Measurements from ENCODE around the gene FRMD4A.

GRCh38 chr10:13983035-13983434 is 347.7 kb downstream of the FRMD4A start:
- no peak for TF ChIP-seq POLR2A (IDR thresholded peaks at IDR 0.05)
- TF ChIP-seq, protein P1, sequence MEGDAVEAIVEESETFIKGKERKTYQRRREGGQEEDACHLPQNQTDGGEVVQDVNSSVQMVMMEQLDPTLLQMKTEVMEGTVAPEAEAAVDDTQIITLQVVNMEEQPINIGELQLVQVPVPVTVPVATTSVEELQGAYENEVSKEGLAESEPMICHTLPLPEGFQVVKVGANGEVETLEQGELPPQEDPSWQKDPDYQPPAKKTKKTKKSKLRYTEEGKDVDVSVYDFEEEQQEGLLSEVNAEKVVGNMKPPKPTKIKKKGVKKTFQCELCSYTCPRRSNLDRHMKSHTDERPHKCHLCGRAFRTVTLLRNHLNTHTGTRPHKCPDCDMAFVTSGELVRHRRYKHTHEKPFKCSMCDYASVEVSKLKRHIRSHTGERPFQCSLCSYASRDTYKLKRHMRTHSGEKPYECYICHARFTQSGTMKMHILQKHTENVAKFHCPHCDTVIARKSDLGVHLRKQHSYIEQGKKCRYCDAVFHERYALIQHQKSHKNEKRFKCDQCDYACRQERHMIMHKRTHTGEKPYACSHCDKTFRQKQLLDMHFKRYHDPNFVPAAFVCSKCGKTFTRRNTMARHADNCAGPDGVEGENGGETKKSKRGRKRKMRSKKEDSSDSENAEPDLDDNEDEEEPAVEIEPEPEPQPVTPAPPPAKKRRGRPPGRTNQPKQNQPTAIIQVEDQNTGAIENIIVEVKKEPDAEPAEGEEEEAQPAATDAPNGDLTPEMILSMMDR (IDR thresholded peaks at IDR 0.05), result no peak
